Adrenal gland (tissue), 19 donors: Measurements from ENCODE around the gene EPB42. TPM values are rescaled to one million over a fixed set of nuclear protein-coding genes. Genes with fewer than 3 reads are reported as not detected.

Experiments used
- DNase-seq, 7 donors: peaks; one replicate each; pipeline ENCODE4 v3.0.0-alpha.2; 2019 to 2020
- H3K27ac ChIP-seq, 5 donors: fragments of 200-600 bp; sonication (generic) in 4 of 5; 1 replicate in 3 of 5; 2 replicates in 2 of 5; pipeline versions ENCODE4 v1.5.1 to v1.8.0; 2016 to 2020; ENCODE audit warnings: mild to moderate bottlenecking in 1 of 5
- H3K27me3 ChIP-seq: fragments of 200-600 bp; 2 replicates; pipeline ENCODE4 v1.8.0; 2021
- H3K36me3 ChIP-seq, 2 donors: fragments of 200-600 bp; replicated peaks in 1 of 2; 1 replicate in 1 of 2; 2 replicates in 1 of 2; pipeline versions ENCODE4 v1.5.1 to v1.8.0; 2018 to 2022
- H3K4me1 ChIP-seq, 2 donors: fragments of 200-600 bp; replicated peaks in 1 of 2; 1 replicate in 1 of 2; 2 replicates in 1 of 2; pipeline versions ENCODE4 v1.5.1 to v1.8.0; 2018 to 2021
- H3K4me3 ChIP-seq, 4 donors: fragments of 200-600 bp; sonication (generic) in 3 of 4; one replicate each; pipeline ENCODE4 v1.5.1; 2016 to 2018
- H3K9me3 ChIP-seq, 3 donors: fragments of 200-600 bp; sonication (generic) in 1 of 3; replicated peaks in 1 of 3; 1 replicate in 2 of 3; 2 replicates in 1 of 3; pipeline versions ENCODE4 v1.5.1 to v1.8.0; 2016 to 2021
- CTCF ChIP-seq, 6 experiments: fragments of 450-650 bp in 4 of 6; fragments of 200-600 bp in 2 of 6; sonication (generic) in 1 of 6; IDR thresholded peaks; 1 replicate in 5 of 6; 2 replicates in 1 of 6; pipeline versions ENCODE4 v1.5.1 to v1.8.0; 2016 to 2021; ENCODE audit warnings: antibody characterized with exemption in 6 of 6, mild to moderate bottlenecking in 2 of 6, moderate library complexity in 1 of 6
- POLR2A ChIP-seq, 2 donors: fragments of 450-650 bp; IDR thresholded peaks; one replicate each; pipeline ENCODE4 v1.6.1; 2017; ENCODE audit warnings: antibody characterized with exemption in 2 of 2, mild to moderate bottlenecking in 2 of 2, moderate library complexity in 1 of 2
- WGBS, 4 donors: extraction: QIAGEN DNeasy Blood & Tissue Kit in 2 of 4; methylation state at CpG; one replicate each; pipeline versions ENCODE4 v1.1.5 to v1.1.7; 2013 to 2017; 5-methylcytosine and 5-hydroxymethylcytosine counted together
- intact Hi-C, 2 donors: fragments of 100-400 bp; cut with DNase I; formaldehyde crosslinking; loops; one replicate each; pipeline versions ENCODE4 v1.14.1 to v1.15.0; 2022 to 2023
- long read RNA-seq, 10 donors: library from polyadenylated mRNA in 3 of 10; unstranded in 2 of 10; stranded (forward) in 1 of 10; transcript quantifications; one replicate each; pipeline ENCODE4 v2.0.0 and lab custom pipeline, GENCODE V29; 2021 to 2026
- polyA plus RNA-seq, 3 donors: library from polyadenylated mRNA; stranded (reverse); fragments of 200-250 nt in 2 of 3; fragments of 350-450 nt in 1 of 3; fragmentation: Illumina TruSeq in 1 of 3; extraction: RNeasy Lipid Tissue Mini Kit (QIAGEN cat#74804) in 1 of 3; gene quantifications; one replicate each; pipeline ENCODE4 v1.2.3, GENCODE V29; 2013 to 2014
- total RNA-seq, 9 donors: library from RNA; depleted of rRNA in 4 of 9; stranded (reverse); fragments of >200 nt in 4 of 9; fragments of 120-200 nt in 1 of 9; fragmentation: NEBNext Ultra II Directional in 1 of 9; extraction: Animal tissue kit (Norgen Biotek cat#: 25700) in 1 of 9; gene quantifications; one replicate each; pipeline versions ENCODE4 v1.1.0 to v1.2.4, GENCODE V29; 2013 to 2023
- donor health status: healthy with polysubstance abuse.
- donor health status: Bipolar disorder and iron deficiency.
- donor health status: DM: yes; HTN: yes; CAD: no.
- donor health status: DM: no; HTN: no; CAD: no.
- donor health status: DM: no; HTN: no; CAD: no.
- donor health status: DM: yes; HTN: yes; CAD: no.

The EPB42 gene
- total RNA-seq (1 to 10 TPM in 1 of 9 donors, under 1 TPM in 1, not detected in 7; 0.45 to 4.7 TPM), polyA plus RNA-seq (under 1 TPM in 1 of 3 donors, not detected in 2; 0.10 TPM)
- long read RNA-seq, donor 1, partial matches to known transcripts, result 0 of 2 reads
- long read RNA-seq, donor 1, other reads (novel, unspliced or antisense), result 0 of 2 reads
- long read RNA-seq, donor 2, partial matches to known transcripts, result 0 of 1 reads
- long read RNA-seq, donor 2, other reads (novel, unspliced or antisense), result 0 of 1 reads
- long read RNA-seq, donor 3, result 0 reads
- long read RNA-seq, donor 4, result 0 reads
- long read RNA-seq, donor 5, partial matches to known transcripts, result 0 of 1 reads
- long read RNA-seq, donor 5, other reads (novel, unspliced or antisense), result 0 of 1 reads
- long read RNA-seq, donor 6, result 0 reads
- long read RNA-seq, donor 7, partial matches to known transcripts, result 0 of 1 reads
- long read RNA-seq, donor 7, other reads (novel, unspliced or antisense), result 0 of 1 reads
- long read RNA-seq, donor 8, partial matches to known transcripts, result 0 of 3 reads
- long read RNA-seq, donor 8, other reads (novel, unspliced or antisense), result 0 of 3 reads
- long read RNA-seq, donor 9, result 0 reads
- long read RNA-seq, donor 10, result 0 reads

- Histone ChIP-seq H3K9me3 (no peaks in the 10 kb centered on the region), H3K4me3 (no peak within 1 kb of the TSS), H3K4me1 (no peaks in the 10 kb centered on the region), H3K27ac (no peak within 1 kb of the TSS), H3K27me3 (no peaks in the 10 kb centered on the region), H3K36me3 (no peaks in the 10 kb centered on the region)
- intact Hi-C loops, result no loop called here
- no peak for DNase-seq
- TF ChIP-seq POLR2A (IDR thresholded peaks at IDR 0.05) (no peak), CTCF (IDR thresholded peaks at IDR 0.05) (no peak)
- 65 to 84% (median 71%) methylated on average over 3 of the region's 3 CpGs for WGBS, 4 donors
These were observed at the start of gene EPB42 for GRCh38 chr15:43220991-43221403. Gene EPB42 (minus strand): TSS chr15:43221018. CDS start chr15:43220825, 193 bp downstream.

- H3K9me3 ChIP-seq, result peaks cover 0 to 4% (median 0%) of the 10 kb centered on the region in 3 donors
- H3K27me3 ChIP-seq, result peaks cover 7% of the 10 kb centered on the region
- no peaks in the 10 kb centered on the region for H3K36me3 ChIP-seq
- intact Hi-C loops, result no loop called here
- H3K4me3 ChIP-seq, result no peak overlapping the region
- no peaks in the 10 kb centered on the region for H3K4me1 ChIP-seq
- 86 to 94% (median 90%) methylated on average over 4 to 5 of the region's 5 CpGs for WGBS, 4 donors
- no peak overlapping the region for H3K27ac ChIP-seq
- DNase-seq, result peak in 1 of 7 donors; percentile 20
- TF ChIP-seq POLR2A (IDR thresholded peaks at IDR 0.05), result no peak
- TF ChIP-seq CTCF (IDR thresholded peaks at IDR 0.05), result no peak
These were observed 49.4 kb upstream of the EPB42 start for GRCh38 chr15:43270113-43270665.

GRCh38 chr15:43268111-43269105 is 47.6 kb upstream of the EPB42 start:
- Histone ChIP-seq H3K36me3 (no peaks in the 10 kb centered on the region), H3K27me3 (peaks cover 7% of the 10 kb centered on the region), H3K27ac (no peak overlapping the region), H3K4me1 (no peaks in the 10 kb centered on the region), H3K9me3 (peaks cover 0 to 4% (median 0%) of the 10 kb centered on the region in 3 donors), H3K4me3 (no peak overlapping the region)
- 51 to 60% (median 53%) methylated on average over 11 of the region's 11 CpGs for WGBS, 4 donors
- TF ChIP-seq CTCF (IDR thresholded peaks at IDR 0.05), result no peak
- TF ChIP-seq POLR2A (IDR thresholded peaks at IDR 0.05), result no peak
- peak in 1 of 7 donors; percentile 38 for DNase-seq
- intact Hi-C loops, result no loop called here
